T-helper 1 cell treated with Interleukin-12 subunit alpha and Interleukin-12 subunit beta and Interleukin-4 antibody, amounts not matched to agents 30 ng/mL and 1 ng/mL, for 36 hours (primary cell): Measurements from ENCODE around the gene MCRIP1. TPM values are rescaled to one million over a fixed set of nuclear protein-coding genes. Genes with fewer than 3 reads are reported as not detected.

ENCODE experiments used
- intact Hi-C: fragments of 100-400 bp; cut with micrococcal nuclease; formaldehyde crosslinking; loops from one replicate; pipeline ENCODE4 v1.15.1; 2024
- total RNA-seq: library from RNA; stranded (reverse); gene quantifications from 2 replicates; pipeline ENCODE4 v1.2.3, GENCODE V29; 2022

Gene MCRIP1
- total RNA-seq, 1 donor from 2014 or later, result 53.5 TPM

GRCh38 chr17:81863123-81863675 lies 30.1 kb upstream of the MCRIP1 start:
- intact Hi-C loops, result loop anchor here (5.0 to 10.0 kb wide), 2 partner anchors 308 to 589 kb away; partner anchors contain the start of genes CYBC1 and FAAP100

GRCh38 chr17:81860756-81861568 lies 27.9 kb upstream of the MCRIP1 start:
- intact Hi-C loops, result loop anchor here (1.0 to 10.0 kb wide), 17 partner anchors 9 to 622 kb away; partner anchors contain the start of genes ACTG1, ALYREF, ANAPC11 and ARL16

- intact Hi-C loops, result loop anchor here (1.0 to 10.0 kb wide), 15 partner anchors 27 to 621 kb away; partner anchors contain the start of genes ACTG1, ALYREF, ANAPC11 and ARL16
These were observed 27.0 kb upstream of the MCRIP1 start, which contains the start of gene P4HB for GRCh38 chr17:81859906-81860755. Gene P4HB, minus strand, starts transcription at chr17:81860535. Its CDS starts 64 bp downstream, at chr17:81860471.

GRCh38 chr17:81858967-81859905 lies 26.1 kb upstream of the MCRIP1 start:
- intact Hi-C loops, result no loop called here

GRCh38 chr17:81858170-81858966 lies 25.3 kb upstream of the MCRIP1 start:
- intact Hi-C loops, result no loop called here

GRCh38 chr17:81854974-81855774 lies 22.1 kb upstream of the MCRIP1 start:
- intact Hi-C loops, result no loop called here

- intact Hi-C loops, result no loop called here
These were observed 19.1 kb upstream of the MCRIP1 start for GRCh38 chr17:81852237-81852636.

- intact Hi-C loops, result no loop called here
These were observed 18.3 kb upstream of the MCRIP1 start for GRCh38 chr17:81851423-81851822.

GRCh38 chr17:81849457-81849856 lies 16.4 kb upstream of the MCRIP1 start:
- intact Hi-C loops, result no loop called here

- intact Hi-C loops, result no loop called here
These were observed 13.9 kb upstream of the MCRIP1 start for GRCh38 chr17:81846743-81847689.

GRCh38 chr17:81845881-81846742 lies 13.0 kb upstream of the MCRIP1 start:
- intact Hi-C loops, result no loop called here

GRCh38 chr17:81845361-81845760 lies 12.3 kb upstream of the MCRIP1 start:
- intact Hi-C loops, result no loop called here

- intact Hi-C loops, result no loop called here
These were observed 11.8 kb upstream of the MCRIP1 start for GRCh38 chr17:81844887-81845286.

- intact Hi-C loops, result no loop called here
These were observed 11.3 kb upstream of the MCRIP1 start for GRCh38 chr17:81844327-81844851.

- intact Hi-C loops, result no loop called here
These were observed 10.7 kb upstream of the MCRIP1 start for GRCh38 chr17:81843713-81844326.
